ENCODE data around the gene MAB21L1.

DNA sequence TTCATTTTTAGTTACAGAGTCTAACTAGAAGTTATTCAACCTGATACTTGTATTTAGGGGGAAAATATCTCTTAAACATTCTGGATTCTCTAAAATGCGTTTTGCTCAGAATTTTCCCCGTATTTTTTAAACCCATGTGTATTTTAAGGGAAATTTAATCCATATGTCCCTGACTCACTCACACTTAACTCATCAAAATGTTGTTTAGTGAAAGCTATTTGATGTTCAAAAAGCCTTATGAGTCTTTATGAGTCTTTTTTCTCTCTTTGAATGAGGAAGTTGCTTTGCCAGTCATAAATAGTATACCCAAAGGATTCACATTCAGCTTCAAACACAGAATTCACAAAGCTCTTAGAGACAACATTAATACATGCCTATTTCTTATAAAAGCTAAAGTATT lies 16.4 kb downstream of the MAB21L1 start:
- TF ChIP-seq, protein P1, sequence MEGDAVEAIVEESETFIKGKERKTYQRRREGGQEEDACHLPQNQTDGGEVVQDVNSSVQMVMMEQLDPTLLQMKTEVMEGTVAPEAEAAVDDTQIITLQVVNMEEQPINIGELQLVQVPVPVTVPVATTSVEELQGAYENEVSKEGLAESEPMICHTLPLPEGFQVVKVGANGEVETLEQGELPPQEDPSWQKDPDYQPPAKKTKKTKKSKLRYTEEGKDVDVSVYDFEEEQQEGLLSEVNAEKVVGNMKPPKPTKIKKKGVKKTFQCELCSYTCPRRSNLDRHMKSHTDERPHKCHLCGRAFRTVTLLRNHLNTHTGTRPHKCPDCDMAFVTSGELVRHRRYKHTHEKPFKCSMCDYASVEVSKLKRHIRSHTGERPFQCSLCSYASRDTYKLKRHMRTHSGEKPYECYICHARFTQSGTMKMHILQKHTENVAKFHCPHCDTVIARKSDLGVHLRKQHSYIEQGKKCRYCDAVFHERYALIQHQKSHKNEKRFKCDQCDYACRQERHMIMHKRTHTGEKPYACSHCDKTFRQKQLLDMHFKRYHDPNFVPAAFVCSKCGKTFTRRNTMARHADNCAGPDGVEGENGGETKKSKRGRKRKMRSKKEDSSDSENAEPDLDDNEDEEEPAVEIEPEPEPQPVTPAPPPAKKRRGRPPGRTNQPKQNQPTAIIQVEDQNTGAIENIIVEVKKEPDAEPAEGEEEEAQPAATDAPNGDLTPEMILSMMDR (IDR thresholded peaks at IDR 0.05), result no peak
- TF ChIP-seq POLR2A (IDR thresholded peaks at IDR 0.05), result no peak

All from body of pancreas (tissue), 4 donors.